Chondrocyte (in vitro differentiated cells): ENCODE measurements around the gene NR1D1. TPM values are rescaled to one million over a fixed set of nuclear protein-coding genes. Genes with fewer than 3 reads are reported as not detected.

Source experiments
- DNase-seq: peaks from one replicate; pipeline ENCODE4 v3.0.0; 2021; ENCODE audit warnings: mixed read lengths, low spot score
- H3K27ac Mint-ChIP-seq: one replicate; pipeline ENCODE4 v1.8.0; 2021; ENCODE audit warnings: mild to moderate bottlenecking, moderate library complexity, mixed read lengths; ENCODE audit not compliant: unreplicated experiment
- H3K27me3 Mint-ChIP-seq: 2 replicates; pipeline ENCODE4 v1.8.0; 2021; ENCODE audit warnings: low read depth, mixed read lengths
- H3K36me3 Mint-ChIP-seq: 2 replicates; pipeline ENCODE4 v1.8.0; 2021; ENCODE audit warnings: low read depth, mixed read lengths
- H3K4me1 Mint-ChIP-seq: 2 replicates; pipeline ENCODE4 v1.8.0; 2021; ENCODE audit warnings: low read depth, mild to moderate bottlenecking, mixed read lengths
- H3K4me3 Mint-ChIP-seq: one replicate; pipeline ENCODE4 v1.8.0; 2021; ENCODE audit warnings: mild to moderate bottlenecking, moderate library complexity, mixed read lengths; ENCODE audit not compliant: unreplicated experiment
- H3K9me3 Mint-ChIP-seq: 2 replicates; pipeline ENCODE4 v1.8.0; 2021; ENCODE audit warnings: low read depth, mixed read lengths
- CTCF ChIP-seq: fragments of 200-600 bp; sonication (generic); IDR thresholded peaks from 2 replicates; pipeline ENCODE4 v1.5.0; 2021; ENCODE audit warnings: antibody characterized with exemption, mild to moderate bottlenecking, moderate library complexity
- total RNA-seq: library from RNA; stranded (reverse); gene quantifications from 3 replicates; pipeline ENCODE4 v1.2.1, GENCODE V29; 2021

Gene NR1D1
- total RNA-seq, 1 donor from 2014 or later = 5.9 TPM

GRCh38 chr17:40105861-40106759 lies 5.7 kb upstream of the NR1D1 start:
- Mint-ChIP-seq H3K27me3 (no peaks in the 10 kb centered on the region), H3K27ac (no peak overlapping the region), H3K36me3 (no peaks in the 10 kb centered on the region), H3K4me1 (peaks cover 55% of the 10 kb centered on the region), H3K4me3 (no peak overlapping the region), H3K9me3 (no peaks in the 10 kb centered on the region)
- TF ChIP-seq CTCF = no peak
- DNase-seq = no peak

- Mint-ChIP-seq H3K36me3 (no peaks in the 10 kb centered on the region), H3K9me3 (no peaks in the 10 kb centered on the region), H3K27ac (no peak overlapping the region), H3K4me1 (peaks cover 56% of the 10 kb centered on the region), H3K27me3 (no peaks in the 10 kb centered on the region), H3K4me3 (no peak overlapping the region)
- no peak for TF ChIP-seq CTCF
- no peak for DNase-seq
Observed at GRCh38 chr17:40104594-40105486, 4.5 kb upstream of the NR1D1 start.

DNA sequence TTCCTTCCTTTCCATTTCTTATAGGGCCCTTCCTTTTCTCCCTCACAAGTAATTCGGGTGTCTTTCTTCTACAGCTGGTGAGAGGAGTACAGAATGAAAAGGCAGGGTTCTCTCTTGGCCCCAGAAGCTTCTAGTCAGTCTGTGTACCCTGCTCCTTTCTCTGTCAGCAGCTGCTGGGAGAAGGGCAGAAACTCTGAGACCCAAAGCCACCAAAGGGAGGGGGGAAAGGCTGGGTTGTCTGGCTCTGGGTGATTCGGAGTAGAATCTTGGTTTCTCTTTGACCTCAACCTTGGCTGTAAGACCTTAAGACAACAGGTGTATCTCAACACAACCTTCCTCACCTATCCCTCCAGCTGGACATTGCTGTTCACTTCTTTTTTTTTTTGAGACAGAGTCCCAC lies 3.3 kb upstream of the NR1D1 start:
- Mint-ChIP-seq H3K4me3 (no peak overlapping the region), H3K27me3 (no peaks in the 10 kb centered on the region), H3K4me1 (peaks cover 65% of the 10 kb centered on the region), H3K36me3 (no peaks in the 10 kb centered on the region), H3K27ac (no peak overlapping the region), H3K9me3 (no peaks in the 10 kb centered on the region)
- TF ChIP-seq CTCF = no peak
- DNase-seq = no peak

GRCh38 chr17:40103071-40103661 lies 2.8 kb upstream of the NR1D1 start:
- H3K9me3 Mint-ChIP-seq = no peaks in the 10 kb centered on the region
- peaks cover 67% of the 10 kb centered on the region for H3K4me1 Mint-ChIP-seq
- H3K27ac Mint-ChIP-seq = no peak overlapping the region
- DNase-seq = no peak
- no peak overlapping the region for H3K4me3 Mint-ChIP-seq
- no peaks in the 10 kb centered on the region for H3K36me3 Mint-ChIP-seq
- no peaks in the 10 kb centered on the region for H3K27me3 Mint-ChIP-seq
- no peak for TF ChIP-seq CTCF
